HL-60/S4 treated with phorbol 12-myristate 13-acetate at 8.2 ng/mL for 4 days and 3 days (cell line): ENCODE results near the gene BTG4.

Experiments used
- in situ Hi-C: fragments of 300-500 bp; cut with MboI; formaldehyde crosslinking; loops from 2 replicates; pipeline ENCODE4 v1.15.0; 2022; ENCODE audit warnings: low sequenced_read_pairs

The BTG4 gene

GRCh38 chr11:111500481-111500880 is 11.7 kb downstream of the BTG4 start:
- in situ Hi-C loops: no loop called here

GRCh38 chr11:111499483-111499882 is 12.7 kb downstream of the BTG4 start:
- in situ Hi-C loops: no loop called here

GRCh38 chr11:111494040-111494439 is 18.1 kb downstream of the BTG4 start:
- in situ Hi-C loops: no loop called here

- in situ Hi-C loops: no loop called here
Observed at GRCh38 chr11:111490496-111490895, 21.7 kb downstream of the BTG4 start.

- in situ Hi-C loops: no loop called here
Observed at GRCh38 chr11:111483431-111483830, 28.8 kb downstream of the BTG4 start.

- in situ Hi-C loops: no loop called here
Observed at GRCh38 chr11:111479666-111480065, 32.5 kb downstream of the BTG4 start.

- in situ Hi-C loops: no loop called here
Observed at GRCh38 chr11:111477898-111478297, 34.3 kb downstream of the BTG4 start.

- in situ Hi-C loops: no loop called here
Observed at GRCh38 chr11:111476956-111477355, 35.2 kb downstream of the BTG4 start.

- in situ Hi-C loops: no loop called here
Observed at GRCh38 chr11:111476366-111476765, 35.8 kb downstream of the BTG4 start.

GRCh38 chr11:111474432-111474831 is 37.8 kb downstream of the BTG4 start:
- in situ Hi-C loops: no loop called here

GRCh38 chr11:111472228-111472627 is 40.0 kb downstream of the BTG4 start:
- in situ Hi-C loops: no loop called here

- in situ Hi-C loops: no loop called here
Observed at GRCh38 chr11:111469200-111469599, 43.0 kb downstream of the BTG4 start.

- in situ Hi-C loops: no loop called here
Observed at GRCh38 chr11:111466615-111467014, 45.6 kb downstream of the BTG4 start.

- in situ Hi-C loops: no loop called here
Observed at GRCh38 chr11:111465400-111465799, 46.8 kb downstream of the BTG4 start.

GRCh38 chr11:111463276-111463675 is 48.9 kb downstream of the BTG4 start:
- in situ Hi-C loops: no loop called here

GRCh38 chr11:111462329-111462728 is 49.9 kb downstream of the BTG4 start:
- in situ Hi-C loops: no loop called here

GRCh38 chr11:111461460-111462235 is 50.5 kb downstream of the BTG4 start:
- in situ Hi-C loops: no loop called here

- in situ Hi-C loops: no loop called here
Observed at GRCh38 chr11:111460856-111461255, 51.3 kb downstream of the BTG4 start.

- in situ Hi-C loops: no loop called here
Observed at GRCh38 chr11:111460340-111460739, 51.8 kb downstream of the BTG4 start.

- in situ Hi-C loops: no loop called here
Observed at GRCh38 chr11:111459506-111460270, 52.5 kb downstream of the BTG4 start.

GRCh38 chr11:111457731-111458368 is 54.3 kb downstream of the BTG4 start:
- in situ Hi-C loops: no loop called here
